Stomach smooth muscle (tissue), 2 donors: Measurements from ENCODE around the gene C14orf132.

Experiments
- H3K27ac ChIP-seq: one replicate; pipeline ENCODE4 v1.7.0; 2013; ENCODE audit warnings: mild to moderate bottlenecking, low read length, inconsistent platforms
- H3K27me3 ChIP-seq, 2 donors: one replicate each; pipeline ENCODE4 v1.7.0; 2013; ENCODE audit warnings: low read length in 2 of 2; ENCODE audit not compliant: insufficient read depth in 2 of 2, control insufficient read depth in 1 of 2
- H3K36me3 ChIP-seq, 2 donors: one replicate each; pipeline ENCODE4 v1.7.0; 2013; ENCODE audit warnings: low read length in 2 of 2; ENCODE audit not compliant: control insufficient read depth in 2 of 2, insufficient read depth in 2 of 2
- H3K4me1 ChIP-seq: one replicate; pipeline ENCODE4 v1.7.0; 2013; ENCODE audit warnings: low read length; ENCODE audit not compliant: control insufficient read depth, insufficient read depth
- H3K4me3 ChIP-seq, 2 donors: one replicate each; pipeline ENCODE4 v1.7.0; 2013; ENCODE audit warnings: low read length in 2 of 2
- H3K9ac ChIP-seq, 2 donors: one replicate each; pipeline ENCODE4 v1.7.0; 2013; ENCODE audit warnings: low read length in 2 of 2, mild to moderate bottlenecking in 1 of 2
- H3K9me3 ChIP-seq, 2 donors: one replicate each; pipeline ENCODE4 v1.7.0; 2013; ENCODE audit warnings: low read length in 2 of 2; ENCODE audit not compliant: control insufficient read depth in 2 of 2
- donor health status: healthy.
- donor health status: Pancreatic carcinoma.

C14orf132 gene

DNA sequence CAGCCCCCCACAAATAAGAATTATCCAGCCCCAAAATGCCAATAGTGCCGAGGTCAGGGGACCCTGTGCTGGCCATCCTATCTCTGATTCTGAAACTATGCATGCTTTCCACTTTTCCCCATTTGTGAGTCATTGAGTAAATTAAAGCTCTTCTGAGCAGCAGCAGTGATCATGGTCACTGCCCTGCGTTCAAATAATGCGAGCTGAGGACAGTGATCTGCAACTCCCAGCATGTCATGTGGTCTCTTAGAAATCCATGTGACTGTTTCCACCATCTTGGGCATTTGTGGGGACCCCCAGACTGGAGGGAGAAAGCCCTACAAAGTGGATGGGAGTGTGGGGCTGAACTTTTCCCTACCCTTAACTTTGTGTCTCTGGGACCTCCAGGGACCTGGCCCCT is 53.8 kb downstream of the C14orf132 start:
- Histone ChIP-seq H3K27me3 (peaks cover 0 to 2% of the 10 kb centered on the region in 2 donors), H3K9ac (no peak overlapping the region), H3K36me3 (peaks cover 6 to 10% of the 10 kb centered on the region in 2 donors), H3K4me3 (no peak overlapping the region), H3K9me3 (no peaks in the 10 kb centered on the region), H3K27ac (no peak overlapping the region), H3K4me1 (peaks cover 28% of the 10 kb centered on the region)

DNA sequence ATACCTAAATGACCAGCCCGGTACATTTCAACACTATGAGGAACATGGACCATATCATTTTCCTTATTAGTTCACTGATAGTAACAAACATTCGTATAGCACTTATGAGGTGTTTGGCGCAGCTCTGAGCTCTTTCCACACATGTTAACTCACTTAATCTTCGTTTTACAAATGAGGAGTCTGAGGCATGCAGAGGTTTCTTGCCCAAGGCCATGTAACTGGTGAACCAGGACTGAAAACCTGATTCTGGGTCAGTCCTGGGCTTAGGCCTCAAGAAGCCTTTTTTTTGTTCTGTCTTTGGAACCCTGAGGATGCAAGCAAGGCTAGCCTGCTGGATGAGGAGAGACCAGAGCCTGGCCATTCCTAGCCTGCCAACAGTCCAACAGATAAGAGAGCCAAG is 55.0 kb downstream of the C14orf132 start:
- Histone ChIP-seq H3K4me1 (peaks cover 28% of the 10 kb centered on the region), H3K27ac (no peak overlapping the region), H3K27me3 (peaks cover 0 to 6% of the 10 kb centered on the region in 2 donors), H3K9me3 (no peaks in the 10 kb centered on the region), H3K36me3 (peaks cover 0 to 2% of the 10 kb centered on the region in 2 donors), H3K9ac (no peak overlapping the region), H3K4me3 (no peak overlapping the region)

DNA sequence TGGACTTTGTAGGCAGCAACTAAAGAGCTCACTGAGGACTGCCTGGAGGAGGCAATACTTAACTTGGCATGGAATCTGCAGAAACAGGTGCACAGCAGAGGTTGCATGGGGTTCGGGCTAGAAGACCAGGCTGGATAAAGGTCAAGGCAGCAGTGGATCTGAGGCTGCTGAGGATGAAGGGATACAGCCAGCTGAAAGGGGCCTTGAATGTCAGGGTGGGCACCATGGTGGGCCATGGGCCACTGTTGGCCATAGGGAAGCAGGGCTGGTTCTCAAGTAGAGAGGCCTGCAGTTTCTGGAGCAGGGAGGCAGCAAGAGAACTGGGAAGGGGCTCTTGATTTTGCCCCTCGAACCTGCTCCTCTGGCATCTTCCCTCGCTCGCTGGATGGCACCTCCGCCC is 55.5 kb downstream of the C14orf132 start:
- Histone ChIP-seq H3K9me3 (no peaks in the 10 kb centered on the region), H3K4me3 (no peak overlapping the region), H3K27me3 (peaks cover 0 to 6% of the 10 kb centered on the region in 2 donors), H3K4me1 (peaks cover 28% of the 10 kb centered on the region), H3K27ac (no peak overlapping the region), H3K9ac (no peak overlapping the region), H3K36me3 (no peaks in the 10 kb centered on the region)

DNA sequence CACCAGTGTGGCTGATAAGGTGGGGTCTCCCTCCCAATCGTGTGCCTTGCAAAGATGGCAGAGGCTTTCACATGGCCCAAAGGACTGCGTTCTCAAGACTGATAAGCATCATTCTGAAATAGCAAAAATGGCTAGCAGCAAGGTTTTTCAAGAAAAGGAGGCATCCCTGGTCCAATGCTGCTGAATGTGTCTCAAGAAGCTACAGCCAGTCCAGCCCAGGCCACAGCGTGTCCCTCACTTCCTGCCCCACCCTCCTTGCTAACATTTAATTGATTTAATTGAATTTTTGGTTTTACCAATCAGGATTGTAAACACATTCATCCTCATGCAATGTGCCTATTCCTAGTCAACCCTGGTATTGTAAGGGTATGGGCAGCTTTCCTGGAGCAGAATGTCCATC is 55.9 kb downstream of the C14orf132 start:
- H3K9me3 ChIP-seq, result no peaks in the 10 kb centered on the region
- H3K9ac ChIP-seq, result no peak overlapping the region
- peaks cover 28% of the 10 kb centered on the region for H3K4me1 ChIP-seq
- no peak overlapping the region for H3K4me3 ChIP-seq
- no peak overlapping the region for H3K27ac ChIP-seq
- peaks cover 0 to 6% of the 10 kb centered on the region in 2 donors for H3K27me3 ChIP-seq
- no peaks in the 10 kb centered on the region for H3K36me3 ChIP-seq

DNA sequence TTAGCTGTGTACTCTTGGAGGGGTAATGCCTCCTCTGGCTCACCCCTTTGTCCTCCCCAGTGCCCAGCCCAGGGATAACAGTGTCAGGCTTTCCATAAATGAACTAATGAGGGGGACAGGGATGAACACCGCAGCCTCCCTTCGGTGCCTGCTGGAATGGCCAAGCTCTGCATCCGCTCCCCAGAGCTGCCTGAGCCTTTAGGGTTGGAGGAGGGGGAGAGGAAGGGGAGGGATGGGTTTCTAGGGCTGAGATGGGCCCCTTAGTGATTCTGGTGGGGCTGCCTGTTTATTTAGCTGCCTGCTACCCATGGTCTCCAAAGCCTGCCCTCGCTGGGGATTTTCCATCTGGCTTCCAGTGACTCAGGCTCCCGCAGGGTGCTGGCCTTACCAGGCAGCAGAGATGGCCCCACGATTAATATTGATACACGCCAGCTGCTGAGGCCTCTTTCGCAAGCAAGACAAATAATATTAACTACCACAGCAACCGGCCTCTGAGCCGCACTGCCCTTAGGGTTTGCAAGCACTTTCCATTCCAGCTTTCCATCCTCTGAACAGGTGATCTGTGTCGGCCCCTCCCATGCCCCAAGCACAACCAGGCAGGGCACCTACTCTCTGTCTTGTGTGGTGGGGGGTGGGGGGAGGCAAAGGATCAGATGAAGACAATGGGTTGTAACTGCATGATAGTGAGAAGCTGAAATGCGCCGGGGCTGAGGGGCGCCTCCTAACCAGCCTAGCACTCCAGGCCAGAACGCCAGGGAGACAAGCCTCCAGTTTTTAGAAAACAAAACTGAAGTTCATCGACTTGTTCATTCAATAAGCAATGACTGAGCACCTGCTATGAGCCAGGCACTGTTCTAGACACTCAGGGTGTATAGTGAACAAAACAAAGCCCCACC is 56.7 kb downstream of the C14orf132 start:
- H3K9ac ChIP-seq, result no peak overlapping the region
- no peak overlapping the region for H3K27ac ChIP-seq
- peaks cover 23% of the 10 kb centered on the region for H3K4me1 ChIP-seq
- H3K9me3 ChIP-seq, result no peaks in the 10 kb centered on the region
- H3K4me3 ChIP-seq, result no peak overlapping the region
- H3K36me3 ChIP-seq, result no peaks in the 10 kb centered on the region
- peaks cover 0 to 6% of the 10 kb centered on the region in 2 donors for H3K27me3 ChIP-seq

DNA sequence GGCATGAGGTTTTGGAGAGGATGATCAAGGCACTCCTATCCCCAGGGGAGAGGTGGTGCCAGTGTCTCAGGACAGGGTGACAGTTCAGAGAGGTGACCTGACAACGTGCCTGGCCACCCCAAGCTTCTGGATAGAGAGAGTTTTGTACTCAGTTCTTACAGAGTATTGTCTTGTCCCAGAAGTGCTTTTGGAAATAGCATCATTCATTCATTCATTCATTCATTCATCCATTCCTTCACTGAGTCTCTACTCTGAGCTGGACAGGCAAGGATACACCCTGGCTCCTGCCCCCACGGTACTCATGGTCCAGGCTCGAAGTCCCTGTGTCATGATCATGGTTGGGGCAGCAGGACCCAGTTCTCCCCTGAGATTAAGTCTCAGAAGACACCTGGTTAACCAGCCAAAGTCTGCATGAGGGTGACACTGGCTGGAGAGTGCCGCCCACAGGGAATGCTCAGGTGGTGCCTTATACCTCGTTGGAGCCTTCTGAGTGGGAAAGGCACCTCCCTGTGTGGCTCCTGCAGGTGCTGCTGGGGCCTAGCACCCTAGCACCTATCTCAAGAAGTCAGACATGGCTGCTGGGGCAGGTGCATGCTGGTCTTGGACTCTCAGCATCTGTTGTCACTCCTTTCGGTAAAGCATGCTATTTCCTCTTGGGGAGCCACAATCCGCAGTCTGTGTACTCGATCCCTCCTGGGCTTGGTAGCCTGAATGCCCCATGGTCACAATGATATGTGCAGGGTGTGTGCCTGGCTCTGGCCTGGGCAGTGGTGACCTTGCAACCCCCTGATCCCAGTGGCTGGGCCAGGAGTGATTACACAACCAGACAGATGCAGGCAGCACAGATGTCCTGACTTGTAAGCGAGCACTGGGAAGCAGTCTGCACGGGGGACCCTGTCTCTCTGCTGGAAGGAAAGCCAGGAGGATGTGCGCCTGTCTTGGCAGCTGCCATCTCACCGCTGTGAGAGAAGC is 57.8 kb downstream of the C14orf132 start:
- Histone ChIP-seq H3K27ac (no peak overlapping the region), H3K4me1 (peaks cover 20% of the 10 kb centered on the region), H3K4me3 (no peak overlapping the region), H3K27me3 (peaks cover 0 to 6% of the 10 kb centered on the region in 2 donors), H3K9ac (no peak overlapping the region), H3K36me3 (no peaks in the 10 kb centered on the region), H3K9me3 (no peaks in the 10 kb centered on the region)

DNA sequence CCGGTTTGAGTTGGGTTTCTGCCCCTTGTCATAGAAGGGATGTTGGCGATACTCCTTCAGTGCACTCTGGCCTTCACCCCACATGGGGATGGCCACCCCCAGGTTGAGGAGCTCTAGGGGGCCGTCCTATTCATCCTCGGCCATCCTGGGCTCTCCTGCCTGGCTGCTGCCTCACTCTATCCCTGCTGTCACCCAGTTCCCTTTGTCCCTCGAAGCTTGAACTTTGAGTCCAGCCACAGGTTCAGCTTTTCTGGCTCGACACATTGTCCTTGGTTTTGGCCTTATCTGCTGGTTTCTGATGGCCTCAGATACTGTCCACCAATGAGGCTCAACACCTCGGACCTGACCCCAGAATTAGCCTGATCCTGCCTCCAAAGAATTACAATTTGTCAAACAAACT is 58.6 kb downstream of the C14orf132 start:
- no peak overlapping the region for H3K27ac ChIP-seq
- no peaks in the 10 kb centered on the region for H3K36me3 ChIP-seq
- peaks cover 20% of the 10 kb centered on the region for H3K4me1 ChIP-seq
- H3K9me3 ChIP-seq, result no peaks in the 10 kb centered on the region
- H3K27me3 ChIP-seq, result peaks cover 0 to 6% of the 10 kb centered on the region in 2 donors
- H3K9ac ChIP-seq, result no peak overlapping the region
- H3K4me3 ChIP-seq, result no peak overlapping the region

DNA sequence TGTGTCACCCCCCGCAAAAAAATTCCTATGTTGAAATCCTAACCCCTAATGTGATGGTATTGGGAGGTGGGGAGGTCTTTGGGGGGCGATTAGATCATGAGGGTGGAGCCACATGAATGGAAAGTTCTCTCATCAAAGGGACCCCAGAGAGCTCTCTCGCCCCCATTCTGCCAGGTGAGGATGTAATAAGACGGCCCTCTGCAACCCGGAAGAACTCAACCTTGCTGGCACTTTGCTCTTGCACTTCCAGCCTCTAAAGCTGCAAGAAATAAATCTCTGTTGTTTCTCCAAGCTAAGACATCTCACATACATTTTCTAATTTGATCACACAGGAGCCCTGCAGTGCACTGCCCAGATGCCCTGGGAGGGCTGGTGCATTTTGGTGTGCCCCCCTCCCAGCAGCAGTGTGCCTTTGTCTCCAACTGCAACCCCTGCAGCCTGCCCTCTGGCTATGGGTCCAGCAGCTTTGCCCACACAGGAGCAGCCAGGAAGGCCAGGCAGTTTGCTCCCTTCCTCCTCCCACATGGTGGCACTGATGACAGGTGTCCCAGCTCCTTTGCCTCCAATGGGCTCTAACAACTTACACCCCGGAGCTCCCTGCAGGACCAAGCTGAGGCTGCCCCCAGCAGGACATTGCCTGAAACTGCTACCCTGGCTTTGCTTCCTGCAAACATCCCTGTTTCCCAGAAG is 59.3 kb downstream of the C14orf132 start:
- Histone ChIP-seq H3K4me3 (no peak overlapping the region), H3K4me1 (peaks cover 20% of the 10 kb centered on the region), H3K36me3 (no peaks in the 10 kb centered on the region), H3K9me3 (no peaks in the 10 kb centered on the region), H3K27ac (no peak overlapping the region), H3K27me3 (peaks cover 0 to 6% of the 10 kb centered on the region in 2 donors), H3K9ac (no peak overlapping the region)

DNA sequence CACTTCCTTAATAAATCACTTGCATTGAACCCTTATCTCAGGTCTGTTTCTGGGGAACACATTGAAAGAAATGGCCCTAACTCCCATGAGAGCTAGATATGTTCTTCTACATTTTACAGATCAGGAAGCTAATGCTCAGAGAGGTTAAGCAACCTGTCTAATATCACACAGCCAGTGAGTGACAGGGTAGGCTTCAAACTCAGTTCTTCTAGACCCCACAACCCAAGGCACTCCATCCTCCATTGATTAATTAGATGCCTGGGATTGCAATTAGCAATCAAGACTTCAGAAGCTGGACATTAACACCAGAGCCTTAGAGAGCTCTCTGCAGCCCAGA is 59.8 kb downstream of the C14orf132 start:
- H3K4me3 ChIP-seq, result no peak overlapping the region
- no peaks in the 10 kb centered on the region for H3K36me3 ChIP-seq
- peaks cover 22% of the 10 kb centered on the region for H3K4me1 ChIP-seq
- no peaks in the 10 kb centered on the region for H3K9me3 ChIP-seq
- H3K9ac ChIP-seq, result no peak overlapping the region
- no peak overlapping the region for H3K27ac ChIP-seq
- peaks cover 0 to 6% of the 10 kb centered on the region in 2 donors for H3K27me3 ChIP-seq
